GM23338 (cell line): ENCODE results near the gene MAST2. TPM values are rescaled to one million over a fixed set of nuclear protein-coding genes. Genes with fewer than 3 reads are reported as not detected.
A peak's percentile ranks its signal among the peaks of the same experiment; 100 is the strongest.

Source experiments
- ATAC-seq: fragments of 200-7000 bp; cut with Tn5 transposase; 3 replicates; pipeline ENCODE4 v1.9.1; 2020
- DNase-seq: peaks from one replicate; pipeline ENCODE4 v3.0.0-alpha.2; 2015; ENCODE audit warnings: low spot score
- H2AFZ ChIP-seq: fragments of 200-600 bp; sonication (generic); 2 replicates; pipeline ENCODE4 v1.8.0; 2016; ENCODE audit warnings: antibody characterized with exemption, mild to moderate bottlenecking, moderate library complexity
- H3F3A ChIP-seq: fragments of 200-600 bp; sonication (generic); replicated peaks from 2 replicates; pipeline ENCODE4 v1.8.0; 2017; ENCODE audit warnings: antibody characterized with exemption, mixed run types, low read depth
- H3K27ac ChIP-seq: fragments of 200-600 bp; sonication (generic); 2 replicates; pipeline ENCODE4 v1.6.1; 2016; ENCODE audit warnings: low read depth
- H3K27me3 ChIP-seq: fragments of 200-600 bp; sonication (generic); 2 replicates; pipeline ENCODE4 v1.8.0; 2016; ENCODE audit warnings: mild to moderate bottlenecking, mixed run types, moderate library complexity; ENCODE audit not compliant: insufficient read depth
- H3K36me3 ChIP-seq: fragments of 200-600 bp; sonication (generic); 2 replicates; pipeline ENCODE4 v1.8.0; 2016; ENCODE audit warnings: mild to moderate bottlenecking; ENCODE audit not compliant: insufficient read depth
- H3K4me1 ChIP-seq: fragments of 200-600 bp; sonication (generic); 2 replicates; pipeline ENCODE4 v1.8.0; 2016; ENCODE audit warnings: mild to moderate bottlenecking, moderate library complexity; ENCODE audit not compliant: insufficient read depth
- H3K4me2 ChIP-seq: fragments of 200-600 bp; sonication (generic); 2 replicates; pipeline ENCODE4 v1.7.1; 2017; ENCODE audit warnings: mixed run types
- H3K4me3 ChIP-seq: fragments of 200-600 bp; sonication (generic); 2 replicates; pipeline ENCODE4 v1.6.1; 2016; ENCODE audit warnings: mixed run types
- H3K79me2 ChIP-seq: fragments of 200-600 bp; sonication (generic); replicated peaks from 2 replicates; pipeline ENCODE4 v1.8.0; 2017; ENCODE audit warnings: mild to moderate bottlenecking; ENCODE audit not compliant: insufficient read depth
- H3K9me2 ChIP-seq: fragments of 200-600 bp; sonication (generic); 2 replicates; pipeline ENCODE4 v1.8.0; 2017; ENCODE audit not compliant: insufficient read depth
- H4K20me1 ChIP-seq: fragments of 200-600 bp; sonication (generic); replicated peaks from 2 replicates; pipeline ENCODE4 v1.8.0; 2017; ENCODE audit warnings: mild to moderate bottlenecking; ENCODE audit not compliant: insufficient read depth
- H3K27ac Mint-ChIP-seq: 2 replicates; pipeline ENCODE4 v1.8.0; 2020; ENCODE audit warnings: inconsistent platforms, mild to moderate bottlenecking, moderate library complexity, mixed read lengths
- H3K27me3 Mint-ChIP-seq: 3 replicates; pipeline ENCODE4 v1.8.0; 2022; ENCODE audit warnings: low read depth, mild to moderate bottlenecking, moderate library complexity, mixed read lengths, inconsistent platforms; ENCODE audit not compliant: insufficient read depth, poor library complexity
- H3K36me3 Mint-ChIP-seq: 3 replicates; pipeline ENCODE4 v1.8.0; 2021; ENCODE audit warnings: low read depth, mild to moderate bottlenecking, inconsistent platforms, moderate library complexity, mixed read lengths
- H3K4me1 Mint-ChIP-seq: 3 replicates; pipeline ENCODE4 v1.8.0; 2020; ENCODE audit warnings: mild to moderate bottlenecking, inconsistent platforms, mixed read lengths
- H3K4me3 Mint-ChIP-seq: 3 replicates; pipeline ENCODE4 v1.8.0; 2021; ENCODE audit warnings: moderate library complexity, mild to moderate bottlenecking, inconsistent platforms, mixed read lengths
- H3K9me3 Mint-ChIP-seq: 3 replicates; pipeline ENCODE4 v1.8.0; 2020; ENCODE audit warnings: moderate library complexity, mild to moderate bottlenecking, inconsistent platforms, mixed read lengths
- CTCF ChIP-seq, 2 experiments: fragments of 200-600 bp in 1 of 2; sonication (generic) in 1 of 2; conservative IDR thresholded peaks; 2 replicates each; pipeline versions ENCODE4 v1.5.1 to v1.6.1; 2016 to 2017; ENCODE audit warnings: antibody characterized with exemption in 2 of 2, low read depth in 2 of 2, mild to moderate bottlenecking in 2 of 2, moderate library complexity in 1 of 2
- ETS1 ChIP-seq: IDR thresholded peaks from 2 replicates; pipeline ENCODE4 v1.6.1; 2016; ENCODE audit warnings: antibody characterized with exemption
- JUNB ChIP-seq: IDR thresholded peaks from one replicate; pipeline ENCODE4 v1.6.1; 2016; ENCODE audit warnings: antibody characterized with exemption; ENCODE audit not compliant: unreplicated experiment
- NANOG ChIP-seq: IDR thresholded peaks from 2 replicates; pipeline ENCODE4 v1.6.1; 2016; ENCODE audit warnings: antibody characterized with exemption, borderline replicate concordance
- ZNF114 ChIP-seq: fragments of 250-450 bp; sonication (Bioruptor Pico); IDR thresholded peaks from 2 replicates; pipeline ENCODE4 v1.5.0; 2020; ENCODE audit warnings: mild to moderate bottlenecking, moderate library complexity
- ZNF462 ChIP-seq: fragments of 250-450 bp; sonication (Bioruptor Pico); IDR thresholded peaks from 2 replicates; pipeline ENCODE4 v1.5.0; 2020; ENCODE audit warnings: mild to moderate bottlenecking, moderate library complexity
- polyA plus RNA-seq: library from polyadenylated mRNA; unstranded; fragments of >200 nt; fragmentation: Nextera tagmentation; extraction: Ambion mirVana; gene quantifications from 2 replicates; pipeline ENCODE4 v1.2.1, GENCODE V29; 2016
- total RNA-seq: library from RNA; depleted of rRNA; stranded (reverse); fragments of >200 nt; shearing (Covaris generic); gene quantifications from 2 replicates; pipeline ENCODE4 v1.2.3, GENCODE V29; 2014

Gene MAST2
- total and polyA plus RNA-seq, 2 experiments from 2014 or later = 11.5 to 57.7 TPM

- no peak for TF ChIP-seq ZNF462 (CRISPR knock-in tag)
- TF ChIP-seq NANOG = no peak
- TF ChIP-seq ZNF114 (CRISPR knock-in tag) = no peak
- TF ChIP-seq JUNB = no peak
These were observed 210.2 kb downstream of the MAST2 start (continued) for GRCh38 chr1:46013581-46013980.

GRCh38 chr1:46017876-46018503 lies 214.6 kb downstream of the MAST2 start:
- H3K27me3 Mint-ChIP-seq = peaks cover 2% of the 10 kb centered on the region
- no peaks in the 10 kb centered on the region for H3F3A ChIP-seq
- H3K4me3 Mint-ChIP-seq = no peak overlapping the region
- TF ChIP-seq ETS1 (no peak), CTCF (conservative IDR thresholded peaks at IDR 0.05; ENCODE audit: low read depth in 2 of 2) (0 out of 4 replicates have a peak, but pooled peaks of 1 of the 2 experiments have one; percentile 1)
- no peaks in the 10 kb centered on the region for H3K4me1 Mint-ChIP-seq
- no peaks in the 10 kb centered on the region for H3K9me2 ChIP-seq
- no peak overlapping the region for H2AFZ ChIP-seq
- H4K20me1 ChIP-seq = no peaks in the 10 kb centered on the region; the same call in 1 of the 2 replicates
- H3K4me2 ChIP-seq = no peak overlapping the region
- ATAC-seq (no peak), DNase-seq (no peak)
- H3K9me3 Mint-ChIP-seq = peaks cover 4% of the 10 kb centered on the region; the same call in 2 of the 3 replicates
- no peak overlapping the region for H3K27ac ChIP-seq
- H3K27ac Mint-ChIP-seq = no peak overlapping the region
- no peaks in the 10 kb centered on the region for H3K79me2 ChIP-seq
- no peak overlapping the region for H3K4me3 ChIP-seq
- H3K36me3 Mint-ChIP-seq = peaks cover 29% of the 10 kb centered on the region
- H3K36me3 ChIP-seq = no peaks in the 10 kb centered on the region; the same call in 1 of the 2 replicates
- no peaks in the 10 kb centered on the region for H3K27me3 ChIP-seq
- H3K4me1 ChIP-seq = 0 out of 2 replicates have a peak, but pooled peaks cover 2% of the 10 kb centered on the region
